WTC11 (cell line): ENCODE data around the gene SNU13.

Experiments
- CBFB ChIP-seq: sonication (generic); formaldehyde crosslinking; IDR thresholded peaks from 2 replicates; pipeline ENCODE4 v1.8.1; 2022; ENCODE audit warnings: mild to moderate bottlenecking, low read depth, missing genetic modification reagents
- CTCF ChIP-seq: fragments of 200-600 bp; IDR thresholded peaks from 2 replicates; pipeline ENCODE4 v1.8.0; 2022; ENCODE audit warnings: antibody characterized with exemption
- ZNF138 ChIP-seq: sonication (generic); formaldehyde crosslinking; conservative IDR thresholded peaks from 2 replicates; pipeline ENCODE4 v1.8.1; 2022; ENCODE audit warnings: mild to moderate bottlenecking, moderate library complexity, missing genetic modification reagents

- TF ChIP-seq CBFB (CRISPR knock-in tag) = no peak
- no peak for TF ChIP-seq CTCF
- no peak for TF ChIP-seq ZNF138
Observed at GRCh38 chr22:41687901-41688364, 734 bp downstream of the SNU13 start.
